MM.1S (cell line): ENCODE measurements around the gene ZNF726.
"Not testable (repeated sequence)": the region's sequence is repeated elsewhere in the genome, so short reads cannot be mapped to it uniquely, and the experiment has no call there.

Experiments
- DNase-seq: peaks from one replicate; pipeline ENCODE4 v3.0.0-alpha.2; 2015
- H2AFZ ChIP-seq: fragments of 300-600 bp; sonication (generic); 2 replicates; pipeline ENCODE4 v1.6.0; 2016; ENCODE audit warnings: antibody characterized with exemption, low read length
- H3F3A ChIP-seq: fragments of 300-600 bp; sonication (generic); 2 replicates; pipeline ENCODE4 v1.6.1; 2016; ENCODE audit warnings: mild to moderate bottlenecking, antibody characterized with exemption, low read length, moderate library complexity, mixed read lengths; ENCODE audit not compliant: insufficient read depth
- H3K27ac ChIP-seq: fragments of 300-600 bp; sonication (generic); 2 replicates; pipeline ENCODE4 v1.5.1; 2016; ENCODE audit warnings: mild to moderate bottlenecking, low read length
- H3K27me3 ChIP-seq: fragments of 300-600 bp; sonication (generic); replicated peaks from 2 replicates; pipeline ENCODE4 v1.6.0; 2016; ENCODE audit warnings: low read length; ENCODE audit not compliant: insufficient read depth
- H3K36me3 ChIP-seq: fragments of 300-600 bp; sonication (generic); replicated peaks from 2 replicates; pipeline ENCODE4 v1.6.1; 2016; ENCODE audit warnings: mild to moderate bottlenecking, low read length, mixed read lengths; ENCODE audit not compliant: insufficient read depth
- H3K4me1 ChIP-seq: fragments of 300-600 bp; sonication (generic); 2 replicates; pipeline ENCODE4 v1.6.1; 2016; ENCODE audit warnings: low read length, mixed read lengths
- H3K4me2 ChIP-seq: fragments of 300-600 bp; sonication (generic); 2 replicates; pipeline ENCODE4 v1.6.0; 2016; ENCODE audit warnings: low read depth, low read length
- H3K4me3 ChIP-seq: fragments of 300-600 bp; sonication (generic); 2 replicates; pipeline ENCODE4 v1.5.1; 2016; ENCODE audit warnings: low read length, mixed read lengths
- H3K79me2 ChIP-seq: fragments of 300-600 bp; sonication (generic); 2 replicates; pipeline ENCODE4 v1.6.1; 2016; ENCODE audit warnings: mixed run types, low read length, mixed read lengths
- H3K9ac ChIP-seq: fragments of 300-600 bp; sonication (generic); 2 replicates; pipeline ENCODE4 v1.6.1; 2016; ENCODE audit warnings: low read length, mixed read lengths
- H3K9me2 ChIP-seq: fragments of 300-600 bp; sonication (generic); replicated peaks from 2 replicates; pipeline ENCODE4 v1.6.1; 2016; ENCODE audit warnings: mild to moderate bottlenecking, low read length, mixed read lengths; ENCODE audit not compliant: insufficient read depth
- H3K9me3 ChIP-seq: fragments of 300-600 bp; sonication (generic); replicated peaks from 2 replicates; pipeline ENCODE4 v1.6.1; 2016; ENCODE audit warnings: mild to moderate bottlenecking, low read length, mixed read lengths; ENCODE audit not compliant: insufficient read depth
- H4K20me1 ChIP-seq: fragments of 300-600 bp; sonication (generic); 2 replicates; pipeline ENCODE4 v1.6.1; 2016; ENCODE audit warnings: mild to moderate bottlenecking, low read length, moderate library complexity, mixed read lengths; ENCODE audit not compliant: insufficient read depth
- CTCF ChIP-seq: fragments of 300-600 bp; sonication (generic); IDR thresholded peaks from 2 replicates; pipeline ENCODE4 v1.5.1; 2016; ENCODE audit warnings: antibody characterized with exemption, low read length, mixed read lengths
- EZH2 ChIP-seq: fragments of 300-600 bp; sonication (generic); optimal IDR thresholded peaks from 2 replicates; pipeline ENCODE3; 2017; ENCODE audit warnings: low read depth, mild to moderate bottlenecking, antibody characterized with exemption, low read length, mixed read lengths
- EZH2phosphoT487 ChIP-seq: fragments of 300-600 bp; sonication (generic); IDR thresholded peaks from 2 replicates; pipeline ENCODE4 v1.6.1; 2018; ENCODE audit warnings: antibody characterized with exemption, low read length

ZNF726 gene

DNA sequence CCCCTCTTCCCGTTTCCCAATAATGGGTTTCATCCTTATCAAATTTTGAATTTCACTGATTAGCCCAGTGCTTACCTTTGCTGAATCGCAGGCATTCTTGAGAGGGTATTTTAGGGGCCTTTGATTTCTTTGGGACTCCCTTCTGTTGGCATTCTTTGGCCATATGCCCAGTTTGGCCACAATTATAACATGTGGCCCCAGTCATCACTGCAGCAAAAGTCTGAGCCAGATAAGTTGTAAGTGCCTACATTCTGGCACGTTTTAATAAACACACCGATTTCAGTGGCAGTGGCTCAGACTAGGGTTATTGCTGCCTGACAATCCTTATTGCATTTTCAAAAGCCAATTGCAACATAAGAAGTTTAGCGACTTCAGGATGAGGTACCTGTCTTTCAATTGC lies 41.4 kb downstream of the ZNF726 start:
- H3K27ac ChIP-seq = no peak overlapping the region
- no peaks in the 10 kb centered on the region for H3K27me3 ChIP-seq
- no peak overlapping the region for H2AFZ ChIP-seq
- H3F3A ChIP-seq = no peaks in the 10 kb centered on the region
- no peak overlapping the region for H3K4me2 ChIP-seq
- TF ChIP-seq CTCF = no peak
- no peak for TF ChIP-seq EZH2phosphoT487
- TF ChIP-seq EZH2 = no peak
- DNase-seq = no peak
- H3K9ac ChIP-seq = no peak overlapping the region
- H3K9me2 ChIP-seq = no peaks in the 10 kb centered on the region
- no peaks in the 10 kb centered on the region for H3K36me3 ChIP-seq
- H3K79me2 ChIP-seq = no peaks in the 10 kb centered on the region
- H3K4me1 ChIP-seq = no peaks in the 10 kb centered on the region
- no peaks in the 10 kb centered on the region for H3K9me3 ChIP-seq
- H3K4me3 ChIP-seq = no peak overlapping the region
- H4K20me1 ChIP-seq = no peaks in the 10 kb centered on the region

DNA sequence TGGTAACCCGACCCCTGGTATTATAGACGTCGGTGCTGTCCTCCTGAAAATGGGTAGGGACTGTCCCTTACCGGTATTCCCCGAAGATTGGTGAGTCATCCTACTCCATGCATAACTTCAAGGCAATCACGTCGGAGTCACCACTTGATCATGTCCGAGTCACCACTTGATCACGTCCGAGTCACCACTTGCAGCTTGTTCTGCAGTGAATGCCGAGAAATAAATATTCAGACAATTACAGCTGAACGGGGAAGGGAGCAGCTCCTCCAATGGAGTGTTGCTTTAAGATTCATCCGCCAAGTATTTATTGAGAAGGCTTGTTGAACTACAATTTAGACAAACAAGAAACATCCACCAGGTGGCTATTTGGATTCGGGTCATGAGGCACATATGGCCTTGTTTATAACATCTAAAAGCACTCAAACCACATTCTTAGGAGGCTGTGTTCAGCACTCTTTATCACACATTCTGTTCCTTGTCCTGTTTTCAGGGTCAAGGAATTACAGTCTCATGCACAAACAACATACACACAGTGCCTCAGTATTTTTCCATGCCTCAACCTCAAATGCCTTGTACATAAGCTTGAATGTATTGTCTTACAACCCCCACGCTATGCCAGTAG lies 43.1 kb downstream of the ZNF726 start:
- no peak overlapping the region for H2AFZ ChIP-seq
- no peaks in the 10 kb centered on the region for H3F3A ChIP-seq
- H3K9me3 ChIP-seq = no peaks in the 10 kb centered on the region
- H3K4me1 ChIP-seq = no peaks in the 10 kb centered on the region
- H3K4me2 ChIP-seq = no peak overlapping the region
- DNase-seq = no peak
- no peaks in the 10 kb centered on the region for H3K27me3 ChIP-seq
- H3K27ac ChIP-seq = no peak overlapping the region
- H3K9me2 ChIP-seq = no peaks in the 10 kb centered on the region
- H3K9ac ChIP-seq = no peak overlapping the region
- H3K4me3 ChIP-seq = no peak overlapping the region
- H4K20me1 ChIP-seq = no peaks in the 10 kb centered on the region
- H3K79me2 ChIP-seq = no peaks in the 10 kb centered on the region
- TF ChIP-seq EZH2phosphoT487 = no peak
- no peak for TF ChIP-seq CTCF
- TF ChIP-seq EZH2 = no peak
- no peaks in the 10 kb centered on the region for H3K36me3 ChIP-seq

DNA sequence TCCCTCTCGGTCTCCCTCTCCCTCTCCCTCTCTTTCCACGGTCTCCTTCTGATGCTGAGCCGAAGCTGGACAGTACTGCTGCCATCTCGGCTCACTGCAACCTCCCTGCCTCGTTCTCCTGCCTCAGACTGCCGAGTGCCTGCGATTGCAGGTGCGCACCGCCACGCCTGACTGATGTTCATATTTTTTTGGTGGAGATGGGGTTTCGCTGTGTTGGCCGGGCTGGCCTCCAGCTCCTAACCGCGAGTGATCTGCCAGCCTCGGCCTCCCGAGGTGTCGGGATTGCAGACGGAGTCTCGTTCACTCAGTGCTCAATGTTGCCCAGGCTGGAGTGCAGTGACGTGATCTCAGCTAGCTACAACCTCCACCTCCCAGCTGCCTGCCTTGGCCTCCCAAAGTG lies 48.7 kb downstream of the ZNF726 start:
- H3K9me2 ChIP-seq, H3K4me3 ChIP-seq, H3K79me2 ChIP-seq, H2AFZ ChIP-seq, H3F3A ChIP-seq, H3K9me3 ChIP-seq, H4K20me1 ChIP-seq, H3K9ac ChIP-seq, H3K27ac ChIP-seq, H3K4me1 ChIP-seq, H3K27me3 ChIP-seq, H3K4me2 ChIP-seq, H3K36me3 ChIP-seq, DNase-seq: not testable (repeated sequence)

DNA sequence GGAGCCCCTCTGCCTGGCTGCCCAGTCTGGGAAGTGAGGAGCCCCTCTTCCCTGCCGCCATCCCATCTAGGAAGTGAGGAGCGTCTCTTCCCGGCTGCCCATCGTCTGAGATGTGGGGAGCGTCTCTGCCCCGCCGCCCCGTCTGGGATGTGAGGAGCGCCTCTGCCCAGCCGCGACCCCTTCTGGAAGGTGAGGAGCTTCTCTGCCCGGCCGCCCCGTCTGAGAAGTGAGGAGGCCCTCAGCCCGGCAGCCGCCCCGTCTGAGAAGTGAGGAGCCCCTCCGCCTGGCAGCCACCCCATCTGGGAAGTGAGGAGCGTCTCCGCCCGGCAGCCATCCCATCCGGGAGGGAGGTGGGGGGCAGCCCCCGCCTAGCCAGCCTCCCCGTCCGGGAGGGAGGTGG lies 49.2 kb downstream of the ZNF726 start:
- H3K4me1 ChIP-seq, H2AFZ ChIP-seq, H3K9ac ChIP-seq, H3K9me2 ChIP-seq, H3K36me3 ChIP-seq, H3F3A ChIP-seq, H3K79me2 ChIP-seq, H3K9me3 ChIP-seq, H4K20me1 ChIP-seq, H3K27me3 ChIP-seq, DNase-seq, H3K4me3 ChIP-seq, H3K27ac ChIP-seq, H3K4me2 ChIP-seq: not testable (repeated sequence)

DNA sequence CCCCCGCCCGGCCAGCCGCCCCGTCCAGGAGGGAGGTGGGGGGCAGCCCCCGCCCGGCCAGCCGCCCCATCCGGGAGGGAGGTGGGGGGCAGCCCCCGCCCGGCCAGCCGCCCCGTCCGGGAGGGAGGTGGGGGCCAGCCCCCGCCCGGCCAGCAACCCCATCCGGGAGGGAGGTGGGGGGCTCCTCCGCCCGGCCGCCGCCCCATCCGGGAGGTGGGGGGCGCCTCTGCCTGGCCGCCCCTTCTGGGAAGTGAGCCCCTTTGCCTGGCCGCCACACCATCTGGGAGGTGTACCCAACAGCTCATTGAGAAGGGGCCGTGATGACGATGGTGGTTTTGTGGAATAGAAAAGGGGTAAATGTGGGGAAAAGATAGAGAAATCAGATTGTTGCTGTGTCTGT lies 49.6 kb downstream of the ZNF726 start:
- H3K4me1 ChIP-seq, H3K79me2 ChIP-seq, H3K4me2 ChIP-seq, H3K27ac ChIP-seq, H2AFZ ChIP-seq, DNase-seq, H3F3A ChIP-seq, H3K27me3 ChIP-seq, H3K9ac ChIP-seq, H3K4me3 ChIP-seq, H3K9me2 ChIP-seq, H4K20me1 ChIP-seq, H3K9me3 ChIP-seq, H3K36me3 ChIP-seq: not testable (repeated sequence)
